Stimulated activated CD4-positive, alpha-beta T cell treated with anti-CD3 and anti-CD28 coated beads, TNF-alpha, amount 100 ng/mL, for 1 hour (primary cell): ENCODE data around the gene DEFB114.
"Not testable (repeated sequence)": the region's sequence is repeated elsewhere in the genome, so short reads cannot be mapped to it uniquely, and the experiment has no call there.

Experiments used
- DNase-seq, 3 donors: peaks; one replicate each; pipeline ENCODE4 v3.0.0-alpha.2; 2020; ENCODE audit warnings: low read depth in 3 of 3, low spot score in 1 of 3

Gene DEFB114, protein sequence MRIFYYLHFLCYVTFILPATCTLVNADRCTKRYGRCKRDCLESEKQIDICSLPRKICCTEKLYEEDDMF

DNA sequence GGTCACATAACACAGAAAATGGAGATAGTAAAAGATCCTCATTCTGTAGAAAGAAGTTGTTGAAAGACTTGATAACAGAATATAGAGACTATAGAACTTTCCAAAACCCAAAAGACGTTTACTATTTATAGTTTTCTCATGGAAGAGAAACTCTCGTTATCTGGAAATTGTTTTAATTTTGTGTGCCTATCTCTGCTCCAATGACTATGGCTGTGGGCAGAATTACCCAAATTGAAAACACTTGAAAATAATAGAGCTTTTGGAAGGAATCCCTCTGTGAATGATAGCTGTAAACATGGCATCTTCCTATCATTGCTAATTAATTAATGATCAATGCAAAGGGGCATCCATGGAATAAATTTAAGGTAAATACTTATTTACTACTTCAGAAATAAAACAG, at the start of gene DEFB114:
Gene DEFB114 (minus strand): TSS at position 101 of the 400 bp plus-strand sequence. CDS start 59 bp downstream, at position 42.
- no peak for DNase-seq

DNA sequence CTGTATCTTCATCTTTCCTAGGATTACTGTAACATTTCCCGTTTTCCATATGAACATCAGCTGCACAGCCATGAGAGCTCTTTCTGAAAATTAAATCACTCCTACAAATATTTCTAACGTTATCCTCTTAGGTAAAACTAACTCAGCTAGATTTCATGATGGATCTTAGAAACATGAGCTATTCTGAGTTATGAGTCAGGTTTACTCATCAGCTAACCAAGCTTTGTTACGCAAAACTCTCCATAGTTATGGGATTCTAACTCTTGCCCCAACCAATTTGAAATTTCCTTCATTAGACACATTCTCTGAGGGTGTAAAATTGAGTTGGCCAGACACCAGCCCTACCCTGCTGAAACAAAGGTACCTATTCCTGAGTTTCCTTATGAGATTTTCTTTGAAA, 43.9 kb upstream of the DEFB114 start:
- DNase-seq: no peak

DNA sequence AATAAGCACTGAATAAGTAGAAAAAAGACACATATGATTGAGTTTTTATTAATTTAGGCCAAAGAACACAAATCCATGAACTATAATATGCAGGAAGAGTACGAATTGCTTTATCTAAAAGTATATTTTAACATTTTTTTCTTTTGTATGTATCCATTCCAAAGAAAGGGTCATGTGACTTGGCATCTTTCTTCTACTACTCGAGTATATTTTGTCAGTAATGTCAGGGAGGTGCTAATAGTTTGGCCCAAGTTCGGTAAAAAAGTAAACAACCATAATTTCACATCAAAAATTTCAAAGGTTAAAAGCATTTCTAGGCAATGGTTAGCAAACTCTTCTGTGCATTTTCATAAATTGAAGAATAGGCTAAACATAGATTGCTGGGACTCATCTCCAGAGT, 39.2 kb upstream of the DEFB114 start:
- no peak for DNase-seq

DNA sequence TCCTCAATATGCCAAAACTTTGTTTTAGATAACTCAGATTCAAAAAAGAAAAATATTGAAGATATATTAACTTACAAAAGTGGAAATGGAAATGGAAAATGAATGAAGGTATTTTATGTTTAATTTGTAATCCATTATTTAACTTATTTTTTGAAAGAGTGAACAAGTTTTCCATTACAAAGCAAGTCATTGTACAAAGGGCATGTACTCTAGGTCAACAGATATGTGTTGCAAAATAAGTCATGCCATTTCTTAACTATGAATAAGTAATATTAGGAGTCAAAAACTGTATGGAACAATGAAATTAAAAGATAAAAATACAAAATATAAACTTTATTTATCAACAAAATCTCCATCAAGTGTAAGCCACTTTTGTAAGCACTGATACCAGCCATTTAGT, 31.3 kb upstream of the DEFB114 start:
- DNase-seq: no peak

DNA sequence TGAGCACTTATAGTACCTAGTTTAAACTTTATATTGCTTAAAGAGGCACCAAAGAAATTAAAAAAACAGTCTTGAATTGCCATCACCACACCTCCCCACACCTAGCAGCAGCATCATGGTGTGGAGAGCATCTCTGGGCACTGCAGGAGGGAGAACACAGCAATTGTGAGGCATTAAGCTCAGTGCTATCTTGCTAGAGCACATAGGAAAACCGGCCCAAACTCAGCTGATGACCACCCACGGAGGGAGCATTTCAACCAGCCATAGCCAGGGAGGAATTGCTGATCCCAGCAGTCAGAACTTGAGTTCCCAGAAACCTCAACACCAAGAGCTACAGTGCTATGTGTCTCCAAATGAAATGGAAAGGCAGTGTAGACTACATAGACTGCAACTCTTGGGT, 24.9 kb upstream of the DEFB114 start:
- no peak for DNase-seq

DNA sequence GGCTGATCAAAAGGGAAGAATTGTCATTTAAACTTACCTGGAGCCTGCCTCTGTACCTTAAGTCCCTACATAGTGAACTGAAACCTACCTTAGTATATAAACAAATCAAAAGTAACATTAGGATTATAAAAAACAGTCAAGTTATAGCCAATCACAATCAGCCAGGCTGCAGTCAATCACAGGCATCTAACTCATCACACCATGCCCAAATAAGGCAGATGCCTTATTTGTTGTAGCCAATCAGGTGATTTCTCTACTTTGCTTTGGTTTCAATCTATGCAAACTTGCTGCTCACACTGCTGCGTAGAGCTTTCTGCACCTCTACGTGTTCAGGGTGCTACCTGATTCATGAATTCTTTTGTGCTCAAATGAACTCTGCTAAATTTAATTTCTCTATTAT, 23.8 kb upstream of the DEFB114 start:
- DNase-seq: no peak

DNA sequence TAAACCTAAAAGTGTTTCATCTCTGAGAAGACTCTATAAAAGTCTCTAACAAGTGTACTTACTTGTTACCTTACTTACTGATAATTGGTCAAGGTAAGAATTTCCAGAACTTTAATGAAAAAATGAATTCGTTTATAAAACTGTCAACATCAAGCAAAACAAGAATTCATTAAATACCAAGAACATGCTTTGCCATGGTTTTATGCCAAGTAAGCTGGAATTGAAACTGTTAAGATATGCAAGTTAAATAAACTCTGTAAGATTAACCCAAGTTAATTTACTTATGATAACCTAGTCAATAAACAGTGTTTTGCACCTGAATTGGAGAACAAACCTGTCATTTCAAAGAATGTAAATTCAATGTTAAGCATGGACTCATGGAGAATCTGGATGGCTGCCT, 22.6 kb upstream of the DEFB114 start:
- no peak for DNase-seq

DNA sequence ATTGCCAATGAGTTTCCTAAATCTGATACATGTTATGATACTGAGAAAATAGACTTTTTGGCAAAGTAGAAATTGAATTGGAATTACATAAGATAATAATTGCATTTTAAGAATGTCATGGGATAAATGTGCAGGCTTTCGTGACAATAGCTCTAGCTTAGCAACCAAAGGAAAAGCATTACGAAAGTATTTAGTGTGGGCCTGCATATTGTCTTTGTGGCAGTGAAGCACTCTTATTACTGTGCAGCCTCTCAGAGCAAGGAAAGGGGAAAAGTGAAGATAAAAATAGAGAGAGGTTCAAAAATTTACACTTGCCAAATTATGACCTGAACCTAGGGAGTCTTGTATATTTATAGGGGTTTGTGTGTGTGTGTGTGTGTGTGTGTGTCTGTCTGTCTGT, 18.1 kb upstream of the DEFB114 start:
- DNase-seq: no peak

DNA sequence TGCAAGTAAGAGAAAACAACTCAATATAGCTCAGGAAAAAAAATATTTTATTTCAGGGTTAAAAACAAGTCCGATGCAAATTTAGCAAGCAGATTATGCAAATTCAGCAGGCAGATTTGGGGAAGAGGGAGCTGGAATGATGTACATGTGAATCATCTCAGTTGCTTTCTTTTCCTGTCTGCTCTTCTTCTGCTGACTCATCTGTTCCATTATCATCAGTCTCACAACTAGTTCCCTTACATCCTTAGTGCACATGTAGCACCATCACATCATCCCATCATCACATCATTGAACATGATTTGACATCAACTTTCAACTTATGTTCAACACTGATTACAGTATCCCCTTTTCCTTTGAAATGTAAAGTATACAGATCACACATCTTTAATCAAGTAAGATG, 16.9 kb upstream of the DEFB114 start:
- no peak for DNase-seq

DNA sequence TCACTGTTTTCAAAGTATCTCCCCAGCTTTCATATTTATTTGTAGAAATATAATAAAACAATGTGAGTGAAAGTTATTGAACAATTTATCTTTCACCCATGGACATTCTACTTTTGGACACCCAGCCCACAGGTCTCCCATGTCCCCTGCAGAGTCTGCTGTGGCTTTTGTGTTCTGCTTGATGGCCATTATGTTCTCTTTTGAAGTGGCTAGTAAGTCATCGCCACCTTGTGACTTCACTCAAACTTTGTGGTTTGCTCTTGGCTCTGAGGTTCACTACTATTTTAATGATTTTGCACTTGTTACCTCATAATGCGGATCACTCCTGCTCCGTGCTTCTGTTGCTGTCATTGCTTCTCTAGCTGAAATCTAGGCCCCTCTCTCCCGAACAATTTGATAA, 15.6 kb upstream of the DEFB114 start:
- no peak for DNase-seq

DNA sequence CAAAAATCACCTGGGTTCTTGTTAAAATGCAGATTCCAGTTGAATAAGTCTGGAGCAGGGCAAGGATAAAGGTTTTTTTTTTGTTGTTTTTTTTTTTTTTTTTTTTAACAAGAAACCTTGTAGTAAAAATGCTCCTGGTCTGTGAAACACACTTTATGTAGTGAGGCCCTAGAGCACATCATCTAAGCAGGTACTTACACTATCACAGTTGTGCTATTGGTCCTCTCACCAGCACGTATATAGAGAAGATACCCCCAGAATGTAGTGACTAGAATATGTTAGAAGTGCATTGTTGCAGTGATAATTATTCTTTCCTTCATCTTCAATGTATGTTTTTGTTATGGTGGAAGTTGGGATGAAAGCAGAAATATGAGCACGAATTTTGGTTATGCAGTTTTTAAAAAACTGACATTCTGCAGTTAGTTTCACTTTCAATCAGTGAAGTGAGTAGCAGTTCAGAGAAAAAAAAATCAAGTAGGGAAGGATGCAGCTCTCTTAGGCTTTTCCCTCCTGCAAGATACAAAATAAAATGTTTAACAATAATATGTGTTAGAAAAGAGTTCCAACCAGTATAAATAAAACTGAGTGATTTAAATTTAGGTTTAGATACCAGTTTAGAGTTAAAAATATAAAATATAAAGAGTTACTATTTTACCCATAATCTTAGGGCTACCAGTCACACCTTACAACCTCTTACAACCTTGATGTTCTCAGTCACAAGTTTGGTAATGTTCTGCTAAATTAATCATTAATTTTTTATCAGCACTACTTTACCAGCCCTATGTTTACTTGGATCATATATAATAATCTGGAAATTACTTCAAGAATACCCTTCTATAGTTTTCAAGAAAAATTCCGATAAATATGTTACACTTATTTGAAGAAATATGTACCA, 14.6 kb upstream of the DEFB114 start:
- DNase-seq: no peak

DNA sequence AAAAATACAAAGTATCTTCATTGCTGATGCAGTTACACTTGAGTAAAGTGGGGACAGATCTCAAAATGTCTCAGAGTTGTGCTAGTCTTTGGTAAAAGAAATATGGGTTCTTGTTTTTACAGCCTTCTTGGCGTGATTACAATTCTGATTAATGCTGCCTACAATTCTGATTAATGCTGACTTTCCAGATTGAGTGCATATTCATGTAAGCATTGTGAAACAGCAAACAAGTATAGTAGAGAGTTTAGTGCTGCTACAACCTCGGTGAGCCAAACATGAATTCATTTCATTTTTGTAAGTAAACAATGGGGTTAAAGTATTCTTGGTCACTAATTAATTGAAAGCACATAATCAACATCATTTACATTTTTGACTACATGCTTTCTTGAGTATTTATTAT, 5.6 kb upstream of the DEFB114 start, which contains the start of gene DEFB113:
Gene DEFB113 (minus strand): TSS at position 21 of the 400 bp plus-strand sequence. CDS start 0 bp downstream, at position 21.
- no peak for DNase-seq

DNA sequence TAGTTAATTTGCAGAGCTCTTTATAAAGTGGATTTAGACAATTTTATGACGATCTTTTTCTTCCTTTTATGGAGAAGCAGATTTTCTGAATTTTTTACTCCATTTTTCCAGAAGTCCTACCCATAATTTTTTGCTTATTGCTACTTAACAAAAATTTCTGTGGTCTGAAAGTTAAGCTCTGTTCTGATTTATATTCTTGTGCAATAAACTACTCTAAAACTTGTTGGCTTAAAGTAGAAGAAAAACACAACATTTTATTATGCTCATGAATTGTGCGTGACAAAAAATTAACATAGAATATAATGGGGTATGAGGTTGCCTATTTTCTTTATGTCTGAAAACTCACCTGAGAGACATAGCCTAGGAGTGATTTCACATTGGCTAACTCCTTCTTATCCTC, 2.9 kb upstream of the DEFB114 start:
- DNase-seq: no peak

DNA sequence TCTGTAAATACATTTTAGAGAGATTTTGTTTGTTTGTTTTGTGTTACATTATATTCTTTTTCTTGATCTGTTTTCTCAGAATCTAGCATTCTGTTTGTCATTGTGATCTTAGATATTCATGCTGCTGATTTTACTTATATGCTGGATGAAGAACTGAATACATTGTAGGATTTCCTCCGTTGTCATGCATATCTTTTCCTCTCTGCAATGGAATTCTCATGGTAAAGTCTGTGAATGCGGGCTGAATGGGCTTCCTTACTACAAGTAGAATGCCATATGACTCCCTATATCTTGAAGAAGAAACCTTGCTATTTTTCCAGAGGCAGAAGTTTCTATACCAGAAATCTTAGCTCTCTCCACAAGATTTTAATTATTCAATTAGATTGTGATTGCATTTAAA, 2.4 kb upstream of the DEFB114 start:
- no peak for DNase-seq

DNA sequence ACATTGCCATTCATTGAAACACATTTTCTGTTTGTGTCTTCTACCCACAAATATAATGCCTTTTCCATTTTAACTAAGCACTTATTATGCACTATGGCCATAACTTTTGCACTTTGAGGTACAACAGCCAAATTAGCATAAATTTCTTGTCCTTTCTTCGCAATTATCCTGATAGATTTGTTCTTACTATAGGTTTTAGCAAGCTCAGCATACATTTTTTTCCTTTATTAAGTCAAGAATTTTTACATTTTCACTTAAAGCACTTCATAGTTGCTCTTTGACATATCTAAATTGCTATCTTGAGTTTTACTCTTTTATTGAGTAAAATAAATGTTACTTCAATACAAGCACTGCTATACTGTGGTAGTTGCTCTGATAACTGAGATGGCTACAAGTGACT, 5.8 kb downstream of the DEFB114 start:
- DNase-seq: no peak

DNA sequence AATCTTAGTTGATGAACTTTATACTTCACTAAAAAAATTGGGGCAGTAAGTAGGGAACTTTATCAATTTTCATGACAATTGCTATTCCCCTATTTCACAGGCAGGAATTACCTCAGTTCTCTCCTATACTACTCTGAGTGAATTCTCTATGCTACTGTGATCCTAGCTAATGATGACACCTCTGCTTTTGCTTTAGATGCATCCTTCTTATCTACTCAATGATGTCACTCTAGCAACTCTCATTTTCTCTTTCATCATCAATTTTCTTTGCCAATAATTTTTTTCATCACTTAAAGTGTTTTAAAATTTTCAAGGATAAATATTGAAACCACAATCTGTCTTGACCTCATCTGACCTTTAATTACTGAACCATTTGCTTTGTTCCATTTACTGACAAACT, 8.1 kb downstream of the DEFB114 start:
- DNase-seq: no peak

DNA sequence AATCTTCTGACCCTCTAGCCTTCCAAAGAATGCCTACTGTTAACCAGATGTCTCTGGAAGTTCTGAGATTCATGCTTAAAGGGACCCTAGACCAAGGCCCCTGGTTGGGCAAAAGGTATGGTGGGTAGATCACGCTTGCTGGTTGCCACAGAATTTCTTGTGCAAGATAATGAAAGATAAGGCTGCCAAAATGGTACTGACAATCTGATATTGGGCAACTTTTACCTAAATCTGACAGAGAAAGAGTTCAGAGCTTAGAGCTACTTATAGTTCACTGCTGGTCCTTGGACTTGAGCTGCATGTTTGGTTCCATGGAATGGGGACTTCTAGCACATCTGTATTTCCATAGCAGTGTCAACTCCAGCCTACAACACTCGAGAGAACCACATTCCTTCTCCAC, 12.0 kb downstream of the DEFB114 start:
- DNase-seq: no peak

DNA sequence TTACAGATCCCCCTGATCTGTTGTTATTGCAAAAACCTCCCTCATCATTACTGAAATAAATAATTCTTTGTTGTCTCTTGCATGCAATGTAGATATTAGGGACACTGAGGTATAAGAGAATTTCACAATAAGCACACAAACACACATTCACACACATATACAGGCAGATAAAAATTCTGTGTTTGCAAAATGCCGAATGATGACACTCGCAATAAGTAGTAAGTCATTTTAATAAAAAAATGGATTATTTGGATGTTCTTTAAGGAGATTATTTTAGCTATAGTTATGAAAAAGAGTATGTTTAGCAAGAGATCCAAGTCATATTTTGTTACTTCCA, 13.6 kb downstream of the DEFB114 start:
- no peak for DNase-seq

DNA sequence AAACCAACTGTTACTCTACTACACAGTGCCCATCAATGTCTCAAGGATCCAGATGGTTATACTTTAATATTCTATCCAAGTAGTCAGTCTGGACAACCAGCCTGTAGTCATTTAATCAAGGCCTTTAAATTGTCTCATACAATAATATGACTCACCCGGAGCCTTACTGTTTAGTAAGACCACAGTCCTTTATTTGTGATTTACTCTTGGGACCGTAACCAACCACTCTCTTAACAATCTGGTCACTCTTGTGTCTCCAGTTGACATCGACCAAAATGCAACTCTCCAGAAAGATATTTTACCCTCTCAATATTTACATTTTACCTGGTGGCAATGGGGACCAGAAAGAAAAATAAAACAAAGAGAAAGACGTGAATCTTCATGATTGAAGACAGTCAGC, 14.9 kb downstream of the DEFB114 start:
- no peak for DNase-seq

DNA sequence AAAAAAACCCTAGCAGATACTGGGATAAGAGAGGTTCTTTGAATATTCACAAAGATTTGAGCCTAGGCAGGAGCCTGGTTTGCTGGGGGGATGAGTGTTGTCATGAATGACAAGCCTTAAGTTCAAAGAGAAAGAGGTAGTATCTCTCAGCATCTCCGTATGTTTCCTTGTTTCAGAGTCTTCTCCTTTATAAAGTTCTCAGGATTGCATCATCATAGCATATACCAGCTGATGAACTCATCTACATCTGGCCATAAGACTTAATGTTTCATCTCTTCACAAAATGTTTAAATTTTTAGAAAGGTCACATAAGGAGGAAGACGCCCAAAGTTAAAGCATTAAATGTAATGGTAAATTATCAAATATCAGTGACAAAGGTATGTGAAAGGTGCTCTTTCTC, 17.1 kb downstream of the DEFB114 start:
- no peak for DNase-seq

DNA sequence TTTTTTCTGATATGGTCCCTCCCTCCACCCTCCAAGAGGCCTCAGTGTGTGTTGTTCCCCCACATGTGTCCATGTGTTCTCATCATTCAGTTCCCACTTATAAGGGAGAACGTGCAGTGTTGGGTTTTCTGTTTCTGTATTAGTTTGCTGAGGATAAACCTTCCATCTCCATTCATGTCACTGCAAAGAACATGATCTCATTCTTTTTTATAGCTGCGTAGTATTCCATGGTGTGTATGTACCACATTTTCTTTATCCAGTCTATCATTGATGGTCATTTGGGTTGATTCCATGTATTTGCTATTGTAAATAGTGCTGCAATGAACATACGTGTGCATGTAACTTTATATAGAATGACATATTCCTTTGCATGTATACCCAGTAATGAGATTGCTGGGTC, 19.9 kb downstream of the DEFB114 start:
- DNase-seq: not testable (repeated sequence)

DNA sequence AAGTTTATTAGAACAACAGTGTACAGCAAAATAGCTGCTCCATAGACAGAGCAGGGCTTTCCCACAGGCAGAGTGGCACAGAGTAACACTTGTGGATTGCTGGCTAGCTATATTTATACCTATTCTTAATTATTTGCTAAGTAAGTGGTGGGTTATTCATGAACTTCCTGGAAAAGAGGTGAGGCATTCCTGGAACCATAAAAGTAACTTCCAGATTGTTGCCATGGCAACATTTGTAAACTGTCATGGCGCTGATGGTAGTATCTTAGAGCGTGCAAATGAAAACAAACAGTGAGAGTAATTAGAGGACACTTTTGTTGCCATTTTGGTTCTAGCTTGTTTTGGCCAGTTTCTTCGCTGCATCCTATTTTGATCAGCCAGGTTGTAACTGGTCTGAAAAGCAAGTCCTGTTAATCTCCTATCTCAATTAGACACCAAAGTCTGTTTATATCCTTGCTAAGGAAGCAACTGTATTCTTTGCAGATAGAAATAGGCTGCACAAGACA, 23.9 kb downstream of the DEFB114 start:
- DNase-seq: no peak

DNA sequence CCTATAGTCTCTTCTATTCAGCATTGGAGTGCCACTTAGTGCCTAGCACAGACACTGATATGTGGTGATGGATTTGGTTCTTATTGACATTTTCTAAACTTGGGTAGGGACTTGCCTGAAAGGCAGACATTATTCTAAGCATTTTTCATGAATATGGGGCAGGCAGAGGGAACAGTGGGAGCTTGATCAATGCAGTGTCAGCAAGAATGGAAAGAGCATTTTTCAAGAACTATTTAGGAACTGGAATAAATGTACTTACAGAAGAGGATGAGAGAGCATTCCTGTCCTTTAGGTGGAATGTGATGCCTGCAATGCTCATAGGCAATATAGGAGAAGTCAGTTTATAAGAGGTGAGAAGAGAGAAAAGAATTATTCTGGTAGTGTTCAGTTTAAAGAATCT, 26.2 kb downstream of the DEFB114 start:
- DNase-seq: no peak
